HCT116 (cell line): ENCODE results near the gene ABLIM1. TPM values are rescaled to one million over a fixed set of nuclear protein-coding genes. Genes with fewer than 3 reads are reported as not detected.

Experiments
- ATAC-seq: fragments of 200-7000 bp; cut with Tn5 transposase; 2 replicates; pipeline ENCODE4 v1.9.1; 2020; ENCODE audit warnings: mild to moderate bottlenecking, moderate library complexity
- BruUV-seq: library from RNA; stranded (reverse); fragments of 400-500 nt; replicated peaks from 2 replicates; lab custom pipeline; 2021; lab: Mats Ljungman, UMichigan
- CTCF ChIA-PET: fragments of 300-600 bp; sonication (Branson Sonifier 250); formaldehyde crosslinking; loops from one replicate; lab custom pipeline; 2021; ENCODE audit warnings: antibody characterized with exemption; lab: Charles Lee
- POLR2A ChIA-PET: fragments of 300-600, 350-600 bp; sonication (Branson Sonifier 250); formaldehyde crosslinking; loops from one replicate; lab custom pipeline; 2021; ENCODE audit warnings: antibody characterized with exemption; lab: Charles Lee
- RAD21 ChIA-PET, 2 experiments: fragments of 300-600 bp; sonication (Branson Sonifier 250); formaldehyde crosslinking; loops; one replicate each; lab custom pipeline; 2023; ENCODE audit warnings: low total read pairs in 2 of 2; ENCODE audit not compliant: uncharacterized antibody in 2 of 2, unreplicated experiment in 2 of 2, low non-redundant PET in 1 of 2; lab: Charles Lee
- DNase-seq: peaks from one replicate; pipeline ENCODE4 v3.0.0-alpha.2; 2010; ENCODE audit warnings: low read depth, low spot score
- H2AFZ ChIP-seq: fragments of 200-600 bp; shearing (Covaris generic), sonication (generic); 2 replicates; pipeline ENCODE4 v1.6.1; 2017; ENCODE audit warnings: low read depth, mixed run types, mixed read lengths, antibody characterized with exemption, low read length; ENCODE audit not compliant: poor library complexity, severe bottlenecking
- H3K27ac ChIP-seq: 2 replicates; pipeline ENCODE4 v1.5.1; 2012; ENCODE audit warnings: low read depth, low read length
- H3K27me3 ChIP-seq: fragments of 200-600 bp; sonication (generic); 2 replicates; pipeline ENCODE4 v1.6.1; 2016; ENCODE audit warnings: mixed run types, low read length, mixed read lengths; ENCODE audit not compliant: insufficient read depth
- H3K36me3 ChIP-seq, 2 experiments: fragments of 200-500 bp in 1 of 2; fragments of 200-600 bp in 1 of 2; sonication (Bioruptor generic) in 1 of 2; sonication (generic) in 1 of 2; 2 replicates each; pipeline versions ENCODE4 v1.5.1 to v1.6.1; 2014 to 2016; ENCODE audit warnings: low read length in 2 of 2, inconsistent platforms in 1 of 2, mixed read lengths in 1 of 2, mixed run types in 1 of 2; ENCODE audit not compliant: insufficient read depth in 2 of 2, control insufficient read depth in 1 of 2
- H3K4me1 ChIP-seq, 2 experiments: fragments of 200-600 bp in 1 of 2; sonication (generic) in 1 of 2; 2 replicates each; pipeline versions ENCODE4 v1.5.1 to v1.6.1; 2012 to 2017; ENCODE audit warnings: low read length in 2 of 2, inconsistent platforms in 1 of 2, mild to moderate bottlenecking in 1 of 2, mixed read lengths in 1 of 2, mixed run types in 1 of 2, moderate library complexity in 1 of 2; ENCODE audit not compliant: insufficient read depth in 2 of 2, control insufficient read depth in 1 of 2
- H3K4me2 ChIP-seq: fragments of 200-600 bp; sonication (generic); 2 replicates; pipeline ENCODE4 v1.6.1; 2017; ENCODE audit warnings: mixed run types, low read length, mixed read lengths
- H3K4me3 ChIP-seq, 2 experiments: fragments of 200-600 bp in 1 of 2; sonication (generic) in 1 of 2; replicated peaks in 1 of 2; 2 replicates each; pipeline ENCODE4 v1.5.1; 2011 to 2016; ENCODE audit warnings: low read length in 2 of 2, control low read depth in 1 of 2, low read depth in 1 of 2, mild to moderate bottlenecking in 1 of 2, mixed read lengths in 1 of 2, mixed run types in 1 of 2
- H3K79me2 ChIP-seq: fragments of 200-600 bp; sonication (generic); 2 replicates; pipeline ENCODE4 v1.6.1; 2017; ENCODE audit warnings: mild to moderate bottlenecking, mixed run types, low read length, moderate library complexity, mixed read lengths; ENCODE audit not compliant: insufficient read depth
- H3K9ac ChIP-seq: fragments of 200-600 bp; sonication (generic); 2 replicates; pipeline ENCODE4 v1.6.1; 2016; ENCODE audit warnings: low read length, mixed read lengths
- H3K9me2 ChIP-seq: fragments of 200-600 bp; sonication (generic), shearing (Covaris generic); 2 replicates; pipeline ENCODE4 v1.6.1; 2017; ENCODE audit warnings: mixed run types, mild to moderate bottlenecking, moderate library complexity; ENCODE audit not compliant: insufficient read depth
- H3K9me3 ChIP-seq, 2 experiments: fragments of 200-500 bp in 1 of 2; fragments of 200-600 bp in 1 of 2; sonication (Bioruptor generic) in 1 of 2; sonication (generic) in 1 of 2; 2 replicates each; pipeline ENCODE4 v1.6.1; 2014 to 2017; ENCODE audit warnings: low read length in 2 of 2, mixed read lengths in 2 of 2, inconsistent platforms in 1 of 2, low read depth in 1 of 2, mild to moderate bottlenecking in 1 of 2, mixed run types in 1 of 2, moderate library complexity in 1 of 2; ENCODE audit not compliant: control insufficient read depth in 1 of 2, insufficient read depth in 1 of 2
- H4K20me1 ChIP-seq: fragments of 200-600 bp; sonication (generic), shearing (Covaris generic); 2 replicates; pipeline ENCODE4 v1.6.1; 2017; ENCODE audit warnings: mixed run types, mild to moderate bottlenecking, moderate library complexity; ENCODE audit not compliant: insufficient read depth
- EZH2 ChIP-seq: fragments of 200-600 bp; sonication (generic); IDR thresholded peaks from 2 replicates; pipeline ENCODE4 v1.6.1; 2017; ENCODE audit warnings: antibody characterized with exemption, mixed run types
- SIN3A ChIP-seq: IDR thresholded peaks from 2 replicates; pipeline ENCODE4 v1.6.1; 2012; ENCODE audit warnings: low read depth
- SP1 ChIP-seq: IDR thresholded peaks from 2 replicates; pipeline ENCODE4 v1.6.1; 2012; ENCODE audit warnings: low read depth
- SRF ChIP-seq: IDR thresholded peaks from 2 replicates; pipeline ENCODE4 v1.6.1; 2012; ENCODE audit warnings: low read depth
- YY1 ChIP-seq: IDR thresholded peaks from 2 replicates; pipeline ENCODE4 v1.6.1; 2011; ENCODE audit warnings: low read length, low read depth, moderate library complexity, mild to moderate bottlenecking; ENCODE audit not compliant: insufficient replicate concordance; ENCODE audit errors: extremely low read depth
- ZFX ChIP-seq: fragments of 450-650 bp; IDR thresholded peaks from 2 replicates; pipeline ENCODE4 v1.6.1; 2017
- ZNF274 ChIP-seq: fragments of 200-500 bp; sonication (Bioruptor generic); IDR thresholded peaks from 2 replicates; pipeline ENCODE4 v1.6.1; 2014; ENCODE audit warnings: mild to moderate bottlenecking, low read depth, low read length, inconsistent platforms
- intact Hi-C: fragments of 100-400 bp; cut with micrococcal nuclease; formaldehyde crosslinking; loops from 2 replicates; pipeline ENCODE4 v1.10.0; 2022
- total RNA-seq: library from RNA; stranded (reverse); gene quantifications from one replicate; pipeline ENCODE4 v1.2.1, GENCODE V29; 2021; ENCODE audit not compliant: unreplicated experiment
- TF ChIP-seq, protein P1 (sequence below): IDR thresholded peaks from 2 replicates; pipeline ENCODE4 v1.6.1; 2011; ENCODE audit warnings: mild to moderate bottlenecking, low read length, moderate library complexity; ENCODE audit not compliant: insufficient replicate concordance; ENCODE audit errors: extremely low read depth
- TF ChIP-seq, protein P2 (sequence below), 3 experiments: fragments of 200-600 bp in 1 of 3; sonication (generic) in 1 of 3; IDR thresholded peaks in 2 of 3; conservative IDR thresholded peaks in 1 of 3; 2 replicates each; pipeline ENCODE4 v1.5.1; 2012 to 2017; ENCODE audit warnings: low read depth in 2 of 3, low read length in 2 of 3, antibody characterized with exemption in 1 of 3, borderline replicate concordance in 1 of 3, control low read depth in 1 of 3, mild to moderate bottlenecking in 1 of 3, mixed read lengths in 1 of 3, mixed run types in 1 of 3, moderate library complexity in 1 of 3; ENCODE audit not compliant: insufficient read depth in 1 of 3

Gene ABLIM1
- total RNA-seq, 1 experiment from 2014 or later, result 96.2 TPM

DNA sequence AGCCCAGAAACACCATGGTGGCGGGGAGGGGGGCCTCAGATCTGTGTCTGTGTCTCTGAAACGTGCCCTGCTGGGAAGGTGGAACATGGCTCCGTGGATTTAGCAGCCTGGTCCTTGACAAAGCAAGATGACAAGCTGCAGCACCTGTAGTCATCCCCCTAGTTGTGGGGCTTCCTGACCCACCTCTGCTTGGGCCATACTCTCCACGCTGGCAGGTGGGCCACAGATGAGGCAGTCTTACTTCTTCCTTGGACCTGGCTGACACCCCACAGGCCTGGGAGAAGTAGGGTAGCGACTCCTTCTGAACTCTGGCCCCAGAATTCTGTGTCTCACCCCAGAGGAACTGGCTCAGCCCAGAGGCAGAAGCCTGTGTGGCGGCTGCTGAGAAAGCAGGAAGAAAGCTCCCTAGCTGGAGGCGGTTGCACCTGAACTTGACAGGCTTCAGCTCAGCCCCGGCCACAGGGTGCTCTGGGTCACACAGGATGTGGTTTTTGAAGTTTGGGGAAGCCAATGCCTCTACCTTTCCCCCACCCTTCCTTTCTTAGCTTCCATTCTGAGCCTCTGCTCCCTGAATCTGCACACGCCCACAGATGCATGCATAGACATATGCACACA, 113.9 kb downstream of the ABLIM1 start:
- Histone ChIP-seq H3K4me1 (peaks cover 10 to 12% of the 10 kb centered on the region in 2 experiments; a peak in 2 of 4 replicates), H3K27ac (no peak overlapping the region), H3K4me3 (no peak overlapping the region), H3K27me3 (no peaks in the 10 kb centered on the region), H3K9me2 (no peaks in the 10 kb centered on the region), H3K4me2 (no peak overlapping the region), H4K20me1 (no peaks in the 10 kb centered on the region), H3K36me3 (no peaks in the 10 kb centered on the region), H3K9ac (no peak overlapping the region), H2AFZ (no peak overlapping the region), H3K9me3 (no peaks in the 10 kb centered on the region), H3K79me2 (no peaks in the 10 kb centered on the region)
- TF ChIP-seq ZNF274 (no peak), EZH2 (no peak), SP1 (no peak), SRF (no peak)
- TF ChIP-seq, protein P1, sequence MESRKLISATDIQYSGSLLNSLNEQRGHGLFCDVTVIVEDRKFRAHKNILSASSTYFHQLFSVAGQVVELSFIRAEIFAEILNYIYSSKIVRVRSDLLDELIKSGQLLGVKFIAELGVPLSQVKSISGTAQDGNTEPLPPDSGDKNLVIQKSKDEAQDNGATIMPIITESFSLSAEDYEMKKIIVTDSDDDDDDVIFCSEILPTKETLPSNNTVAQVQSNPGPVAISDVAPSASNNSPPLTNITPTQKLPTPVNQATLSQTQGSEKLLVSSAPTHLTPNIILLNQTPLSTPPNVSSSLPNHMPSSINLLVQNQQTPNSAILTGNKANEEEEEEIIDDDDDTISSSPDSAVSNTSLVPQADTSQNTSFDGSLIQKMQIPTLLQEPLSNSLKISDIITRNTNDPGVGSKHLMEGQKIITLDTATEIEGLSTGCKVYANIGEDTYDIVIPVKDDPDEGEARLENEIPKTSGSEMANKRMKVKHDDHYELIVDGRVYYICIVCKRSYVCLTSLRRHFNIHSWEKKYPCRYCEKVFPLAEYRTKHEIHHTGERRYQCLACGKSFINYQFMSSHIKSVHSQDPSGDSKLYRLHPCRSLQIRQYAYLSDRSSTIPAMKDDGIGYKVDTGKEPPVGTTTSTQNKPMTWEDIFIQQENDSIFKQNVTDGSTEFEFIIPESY, result no peak
- BruUV-seq, result no TSS peak
- ATAC-seq, result no peak
- DNase-seq, result no peak
- intact Hi-C loops, result no loop called here
- CTCF ChIA-PET, result interaction anchor here (1.7 to 7.0 kb wide), 3 partner anchors 10 to 240 kb away, joined by 3 to 96 read pairs (median 59); no protein-coding TSS in a partner anchor
- POLR2A ChIA-PET, result no interaction called here
- RAD21 ChIA-PET, result no interaction called here

DNA sequence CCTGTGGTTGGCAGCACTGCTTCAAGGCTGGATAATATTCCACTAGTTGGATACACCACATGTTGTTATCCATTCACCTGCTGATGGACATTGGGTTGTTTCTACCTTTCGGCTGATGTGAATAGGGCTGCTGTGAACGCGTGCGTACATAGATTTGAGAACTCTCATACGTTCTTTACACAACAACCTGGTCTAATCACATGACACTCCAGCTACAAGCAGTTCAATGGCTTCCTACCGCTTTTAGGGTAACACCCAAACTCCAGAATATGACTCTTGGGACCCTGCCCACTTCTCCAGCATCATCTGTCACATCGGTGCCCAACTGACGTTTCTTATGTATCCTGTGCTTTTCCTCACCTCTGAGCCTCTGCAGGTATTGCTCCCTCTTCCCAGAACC, 114.6 kb downstream of the ABLIM1 start:
- no peak for ATAC-seq
- H3K27ac ChIP-seq, result no peak overlapping the region
- no peak overlapping the region for H3K9ac ChIP-seq
- intact Hi-C loops, result no loop called here
- CTCF ChIA-PET, result interaction anchor here (1.7 to 7.0 kb wide), 2 partner anchors 10 to 71 kb away, joined by 3 to 96 read pairs; no protein-coding TSS in a partner anchor
- H4K20me1 ChIP-seq, result no peaks in the 10 kb centered on the region
- H3K9me3 ChIP-seq, result no peaks in the 10 kb centered on the region
- no peak overlapping the region for H2AFZ ChIP-seq
- H3K36me3 ChIP-seq, result no peaks in the 10 kb centered on the region
- H3K27me3 ChIP-seq, result no peaks in the 10 kb centered on the region
- no peak overlapping the region for H3K4me3 ChIP-seq
- no peaks in the 10 kb centered on the region for H3K79me2 ChIP-seq
- H3K4me1 ChIP-seq, result peaks cover 10 to 12% of the 10 kb centered on the region in 2 experiments; a peak in 2 of 4 replicates
- no TSS peak for BruUV-seq
- no peak for DNase-seq
- POLR2A ChIA-PET, result no interaction called here
- no peaks in the 10 kb centered on the region for H3K9me2 ChIP-seq
- RAD21 ChIA-PET, result no interaction called here
- no peak for TF ChIP-seq YY1
- no peak for TF ChIP-seq SIN3A
- TF ChIP-seq, protein P2, sequence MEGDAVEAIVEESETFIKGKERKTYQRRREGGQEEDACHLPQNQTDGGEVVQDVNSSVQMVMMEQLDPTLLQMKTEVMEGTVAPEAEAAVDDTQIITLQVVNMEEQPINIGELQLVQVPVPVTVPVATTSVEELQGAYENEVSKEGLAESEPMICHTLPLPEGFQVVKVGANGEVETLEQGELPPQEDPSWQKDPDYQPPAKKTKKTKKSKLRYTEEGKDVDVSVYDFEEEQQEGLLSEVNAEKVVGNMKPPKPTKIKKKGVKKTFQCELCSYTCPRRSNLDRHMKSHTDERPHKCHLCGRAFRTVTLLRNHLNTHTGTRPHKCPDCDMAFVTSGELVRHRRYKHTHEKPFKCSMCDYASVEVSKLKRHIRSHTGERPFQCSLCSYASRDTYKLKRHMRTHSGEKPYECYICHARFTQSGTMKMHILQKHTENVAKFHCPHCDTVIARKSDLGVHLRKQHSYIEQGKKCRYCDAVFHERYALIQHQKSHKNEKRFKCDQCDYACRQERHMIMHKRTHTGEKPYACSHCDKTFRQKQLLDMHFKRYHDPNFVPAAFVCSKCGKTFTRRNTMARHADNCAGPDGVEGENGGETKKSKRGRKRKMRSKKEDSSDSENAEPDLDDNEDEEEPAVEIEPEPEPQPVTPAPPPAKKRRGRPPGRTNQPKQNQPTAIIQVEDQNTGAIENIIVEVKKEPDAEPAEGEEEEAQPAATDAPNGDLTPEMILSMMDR (IDR thresholded peaks at IDR 0.05 in 2 of 3, conservative IDR thresholded peaks at IDR 0.05 in 1 of 3; ENCODE audit: borderline replicate concordance in 1 of 3, insufficient read depth in 1 of 3, low read depth in 2 of 3, low read length in 2 of 3), result no peak
- TF ChIP-seq ZFX, result no peak
- H3K4me2 ChIP-seq, result no peak overlapping the region
